HG02870 (cell line): Measurements from ENCODE around the gene SLX4IP.
"Not testable (repeated sequence)": the region's sequence is repeated elsewhere in the genome, so short reads cannot be mapped to it uniquely, and the experiment has no call there.

Source experiments
- ATAC-seq: cut with Tn5 transposase; IDR thresholded peaks from one replicate; pipeline ENCODE4 v1.9.1; 2021; ENCODE audit warnings: mild to moderate bottlenecking, moderate library complexity; ENCODE audit not compliant: unreplicated experiment

The SLX4IP gene

GRCh38 chr20:10434832-10435812, at the start of gene SLX4IP:
Gene SLX4IP (plus strand): TSS chr20:10435305. CDS start chr20:10458205, 22,900 bp downstream.
- ATAC-seq = peak; percentile 52

DNA sequence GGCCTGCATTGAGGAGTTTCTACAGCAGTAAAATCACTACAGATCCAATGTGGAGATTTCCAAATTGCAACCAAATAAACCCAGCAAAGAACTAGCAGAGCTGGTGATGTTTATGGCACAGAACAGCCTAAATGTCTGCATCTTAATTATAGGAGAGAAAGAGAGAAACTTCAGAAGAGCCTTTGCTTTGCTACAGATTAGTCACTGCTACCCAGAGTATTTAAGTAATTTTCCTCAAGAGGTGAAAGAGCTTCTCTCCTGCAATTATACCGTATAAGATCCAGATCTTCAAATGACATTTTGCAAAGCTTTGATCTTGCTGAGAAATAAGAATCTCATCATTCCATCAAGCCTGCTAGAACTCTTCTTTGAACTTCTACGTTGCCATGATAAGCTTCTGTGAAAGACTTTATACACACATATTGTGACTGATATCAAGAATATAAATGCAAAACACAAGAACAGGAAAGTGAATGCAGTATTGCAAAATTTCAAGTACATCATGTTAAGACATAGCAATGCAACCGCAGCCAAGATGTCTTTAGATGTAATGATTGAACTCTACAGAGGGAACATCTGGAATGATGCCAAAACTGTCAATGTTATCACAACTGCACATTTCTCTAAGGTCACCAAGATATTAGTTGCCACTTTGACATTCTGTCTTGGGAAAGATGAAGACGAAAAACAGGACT, 49.1 kb upstream of the SLX4IP start:
- ATAC-seq = no peak

DNA sequence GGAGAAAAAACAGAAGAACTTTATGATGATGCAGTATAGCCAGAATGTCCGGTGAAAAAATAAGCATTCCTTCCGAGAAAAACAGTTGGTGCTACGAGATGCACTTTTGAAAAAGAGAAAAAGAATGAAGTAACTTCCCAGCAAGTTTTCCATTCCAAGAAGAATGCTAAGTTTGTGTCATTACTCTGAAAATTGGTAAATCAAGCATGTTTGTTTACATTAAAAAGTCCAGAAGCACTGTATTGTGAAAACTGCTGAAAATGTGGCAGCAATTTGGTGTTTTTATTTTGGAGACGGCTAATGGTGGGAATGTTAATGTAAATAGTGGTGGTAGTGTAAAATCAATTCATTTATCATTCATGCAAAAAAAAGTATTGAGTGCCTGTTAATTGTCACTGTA, 47.4 kb upstream of the SLX4IP start:
- ATAC-seq = no peak

DNA sequence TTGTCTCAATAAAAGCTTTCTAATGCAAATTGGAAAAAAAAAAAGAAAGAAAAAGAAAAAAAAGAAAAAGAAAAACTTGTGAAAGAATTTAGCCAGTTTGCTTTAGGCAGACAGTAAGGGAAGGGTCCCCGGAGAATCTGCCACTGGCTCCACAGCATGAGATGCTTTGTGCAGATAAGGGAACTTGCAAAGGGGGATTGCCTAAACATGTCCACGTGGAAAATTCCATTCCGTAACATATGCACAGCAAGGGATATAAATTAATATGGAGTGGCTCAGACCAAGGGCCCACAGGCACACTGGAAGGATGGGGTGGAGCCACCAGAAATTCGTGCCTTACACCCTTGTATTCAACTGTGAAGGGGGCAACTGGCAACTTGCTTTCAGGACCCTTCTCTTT, 46.5 kb upstream of the SLX4IP start:
- no peak for ATAC-seq

DNA sequence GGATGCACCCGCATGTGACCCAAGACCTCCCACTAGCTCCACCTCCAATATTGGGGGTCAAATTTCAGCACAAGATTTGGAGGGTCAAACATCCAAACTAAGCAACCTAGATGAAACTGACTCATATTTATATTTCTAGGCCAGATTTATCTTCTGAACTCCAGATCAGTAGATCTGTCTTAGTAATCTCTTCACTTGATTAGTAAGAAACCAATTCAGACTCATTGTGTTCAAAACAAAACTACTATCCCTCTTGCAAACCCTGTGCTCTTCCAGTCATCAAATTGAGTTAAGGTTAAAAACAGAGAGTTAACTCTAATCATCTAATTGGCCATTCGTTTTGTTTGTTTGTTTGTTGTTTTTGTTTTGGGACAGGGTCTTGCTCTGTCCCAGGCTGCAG, 44.4 kb upstream of the SLX4IP start:
- no peak for ATAC-seq

DNA sequence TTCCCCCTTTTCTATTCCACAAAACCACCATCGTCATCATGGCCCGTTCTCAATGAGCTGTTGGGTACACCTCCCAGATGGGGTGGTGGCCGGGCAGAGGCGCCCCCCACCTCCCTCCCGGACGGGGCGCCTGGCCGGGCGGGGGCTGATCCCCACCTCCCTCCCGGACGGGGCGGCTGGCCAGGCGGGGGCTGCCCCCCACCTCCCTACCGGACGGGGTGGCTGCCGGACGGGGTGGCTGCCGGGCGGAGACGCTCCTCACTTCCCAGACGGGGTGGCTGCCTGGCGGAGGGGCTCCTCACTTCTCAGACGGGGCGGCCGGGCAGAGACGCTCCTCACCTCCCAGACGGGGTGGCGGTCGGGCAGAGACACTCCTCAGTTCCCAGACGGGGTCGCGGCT, 40.4 kb upstream of the SLX4IP start:
- not testable (repeated sequence) for ATAC-seq

GRCh38 chr20:10398834-10399369, 36.2 kb upstream of the SLX4IP start:
- no peak for ATAC-seq

DNA sequence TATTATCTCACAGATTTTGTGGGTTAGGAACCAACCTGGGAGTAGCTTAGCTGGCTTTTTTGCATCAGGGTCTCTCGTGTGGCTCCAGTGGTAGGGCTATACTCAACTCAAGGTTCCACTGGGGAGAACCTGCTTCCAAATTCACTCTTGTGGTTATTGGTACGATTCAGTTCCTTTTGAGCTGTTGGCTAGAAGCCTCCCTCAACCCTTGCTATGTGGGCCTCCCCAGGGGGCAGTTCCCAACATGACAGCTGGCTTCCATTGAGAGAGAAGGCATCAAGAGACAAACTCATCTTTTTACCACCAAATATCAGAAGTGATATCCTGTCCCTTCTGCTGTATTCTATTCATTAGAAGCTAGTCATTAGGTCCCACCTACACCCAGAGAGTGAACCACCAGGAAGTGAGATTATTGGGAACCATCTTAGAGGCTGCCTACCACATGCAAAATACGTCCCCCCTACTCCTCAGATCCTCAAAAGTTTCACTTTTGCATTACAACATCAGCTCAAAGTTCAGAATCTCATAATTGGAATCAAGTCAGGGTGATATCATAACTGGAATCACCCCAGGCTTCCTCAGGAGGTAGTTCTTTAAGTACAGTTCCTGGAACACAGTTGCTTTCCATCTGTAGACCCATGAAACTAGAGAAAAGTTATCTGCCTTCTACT, 32.0 kb upstream of the SLX4IP start:
- no peak for ATAC-seq

DNA sequence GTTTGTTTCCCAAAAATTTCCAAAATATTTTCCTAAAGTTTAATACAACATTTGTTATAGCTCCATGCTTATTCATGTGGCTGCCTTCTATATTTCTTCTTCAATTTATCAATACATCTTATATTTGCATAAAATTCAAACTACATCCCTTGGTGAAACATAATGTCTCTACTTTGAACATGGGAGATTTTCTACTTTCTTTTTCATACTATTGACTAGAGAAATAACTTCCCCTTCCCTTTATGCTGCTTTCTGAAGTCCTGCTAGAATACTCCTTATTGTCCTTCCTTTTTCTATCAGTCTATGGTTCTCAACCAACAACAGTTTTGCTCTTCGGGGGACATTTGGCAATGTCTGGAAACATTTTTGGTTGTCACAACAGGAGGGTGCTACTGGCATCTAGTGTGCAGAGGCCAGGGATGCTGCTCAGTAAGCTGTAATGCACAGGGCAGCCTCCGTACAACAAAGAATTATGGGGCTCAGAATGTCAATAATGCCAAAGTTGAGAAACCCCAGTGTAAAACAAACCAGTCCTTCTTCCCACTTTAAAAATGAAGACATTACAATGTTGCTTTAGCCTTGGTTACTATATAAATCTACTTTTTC, 31.0 kb upstream of the SLX4IP start:
- ATAC-seq = no peak

DNA sequence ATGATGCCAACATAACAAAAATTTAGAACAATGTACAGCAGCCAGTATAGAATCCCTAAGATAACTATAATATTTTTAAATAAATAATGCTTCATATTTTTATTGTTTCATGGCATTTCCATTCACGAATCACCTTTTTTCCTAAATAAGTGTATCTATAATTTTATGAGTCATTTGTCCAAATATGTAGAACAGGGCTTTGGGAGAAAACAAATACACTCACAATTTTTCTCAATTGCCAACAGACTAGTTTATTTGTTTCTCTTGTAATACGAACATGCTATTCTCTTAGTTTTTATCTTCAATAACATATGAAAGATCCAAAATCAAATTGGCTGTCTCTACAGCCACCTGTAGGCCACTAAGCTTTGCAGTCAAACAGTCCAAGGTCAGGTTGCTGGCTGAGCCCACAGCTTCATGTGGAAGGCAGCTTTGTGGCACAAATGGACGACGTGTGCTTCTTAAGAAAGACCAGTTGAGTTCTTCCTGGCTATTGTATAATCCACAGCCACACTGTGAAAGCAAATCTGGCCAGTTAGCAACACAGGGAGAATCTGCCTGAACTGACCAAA, 30.1 kb upstream of the SLX4IP start:
- no peak for ATAC-seq

DNA sequence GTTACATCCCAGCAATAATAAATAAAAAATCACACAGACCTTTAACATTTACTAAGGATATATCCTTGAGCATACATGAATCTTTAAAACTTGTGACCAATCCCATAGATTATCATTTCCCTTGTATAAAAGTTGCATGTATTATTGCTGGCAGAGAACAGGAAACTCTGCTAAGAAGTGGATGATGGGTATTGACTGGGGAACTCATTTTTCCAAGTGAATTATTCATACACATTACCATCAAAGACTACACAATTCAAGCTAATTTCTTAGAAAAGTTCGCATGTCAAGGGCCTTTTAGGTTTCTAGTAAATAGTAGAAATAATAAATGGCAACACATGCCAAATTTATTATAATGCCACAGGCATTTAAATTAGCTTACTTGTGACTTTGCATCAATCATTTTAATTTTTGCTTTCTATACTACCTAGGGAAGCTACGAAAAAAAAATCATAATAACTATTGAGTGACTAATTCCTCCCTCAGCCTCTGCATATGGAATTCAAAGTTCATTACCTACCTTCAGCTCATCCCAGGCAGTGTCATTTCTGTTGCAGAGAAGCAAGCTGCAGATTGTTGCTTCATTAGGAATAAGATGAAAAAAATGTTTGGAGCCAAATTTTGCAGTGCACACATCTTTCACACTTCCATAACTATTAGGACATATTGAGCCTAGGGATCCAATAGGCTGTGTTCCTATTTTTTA, 26.8 kb upstream of the SLX4IP start:
- ATAC-seq = no peak

- ATAC-seq = no peak
Observed at GRCh38 chr20:10411673-10412072, 23.4 kb upstream of the SLX4IP start.

GRCh38 chr20:10412591-10413408, 22.3 kb upstream of the SLX4IP start:
- ATAC-seq = no peak

- ATAC-seq = no peak
Observed at GRCh38 chr20:10415013-10415650, 20.0 kb upstream of the SLX4IP start.

- not testable (repeated sequence) for ATAC-seq
Observed at GRCh38 chr20:10417218-10417617, 17.9 kb upstream of the SLX4IP start.

- no peak for ATAC-seq
Observed at GRCh38 chr20:10419550-10420133, 15.5 kb upstream of the SLX4IP start.

- no peak for ATAC-seq
Observed at GRCh38 chr20:10423735-10424134, 11.4 kb upstream of the SLX4IP start.

GRCh38 chr20:10427060-10427692, 7.9 kb upstream of the SLX4IP start:
- no peak for ATAC-seq
